ENCODE data around the gene ALDH3B2.

Gene ALDH3B2

DNA sequence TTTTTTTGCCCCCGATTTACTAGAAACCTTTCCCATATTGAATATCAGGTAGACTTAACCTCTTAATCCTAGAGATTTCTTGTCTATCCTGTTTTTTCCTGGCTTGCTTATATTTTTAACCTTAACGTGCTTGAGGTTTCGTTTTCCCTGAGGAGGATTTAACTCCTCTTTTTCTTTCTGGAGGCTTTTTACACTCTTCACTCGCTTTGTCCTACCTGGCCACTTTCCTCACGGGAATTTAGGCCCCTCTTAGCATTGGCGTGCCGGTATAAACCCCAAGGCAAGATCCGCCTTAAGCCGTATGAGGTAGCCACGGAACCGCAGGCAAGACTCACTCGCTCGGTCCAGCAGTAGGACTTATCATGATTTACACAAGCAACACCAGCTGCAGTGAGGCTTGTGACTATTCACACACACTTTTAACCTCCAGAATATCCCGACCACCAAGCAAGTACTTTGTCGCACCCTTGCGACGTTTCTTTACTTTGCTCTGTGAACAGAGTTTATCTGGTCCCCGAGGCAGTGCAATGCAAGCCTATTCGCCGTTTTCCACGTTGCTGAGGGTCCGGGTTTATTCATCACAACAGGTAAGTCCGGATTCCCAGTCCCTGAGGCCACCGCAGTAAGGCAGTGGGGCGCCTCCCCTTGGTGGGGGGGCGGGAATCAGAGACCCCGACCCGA, 20.6 kb upstream of the ALDH3B2 start (continued):
- no peak for TF ChIP-seq ZNF214 (tag by site-specific recombination; IDR thresholded peaks at IDR 0.05; ENCODE audit: borderline replicate concordance)
- no peak for TF ChIP-seq ZNF791 (tag by site-specific recombination; IDR thresholded peaks at IDR 0.05)
- no peak for TF ChIP-seq GLIS2 (tag by site-specific recombination; IDR thresholded peaks at IDR 0.05)
- TF ChIP-seq, protein P1, sequence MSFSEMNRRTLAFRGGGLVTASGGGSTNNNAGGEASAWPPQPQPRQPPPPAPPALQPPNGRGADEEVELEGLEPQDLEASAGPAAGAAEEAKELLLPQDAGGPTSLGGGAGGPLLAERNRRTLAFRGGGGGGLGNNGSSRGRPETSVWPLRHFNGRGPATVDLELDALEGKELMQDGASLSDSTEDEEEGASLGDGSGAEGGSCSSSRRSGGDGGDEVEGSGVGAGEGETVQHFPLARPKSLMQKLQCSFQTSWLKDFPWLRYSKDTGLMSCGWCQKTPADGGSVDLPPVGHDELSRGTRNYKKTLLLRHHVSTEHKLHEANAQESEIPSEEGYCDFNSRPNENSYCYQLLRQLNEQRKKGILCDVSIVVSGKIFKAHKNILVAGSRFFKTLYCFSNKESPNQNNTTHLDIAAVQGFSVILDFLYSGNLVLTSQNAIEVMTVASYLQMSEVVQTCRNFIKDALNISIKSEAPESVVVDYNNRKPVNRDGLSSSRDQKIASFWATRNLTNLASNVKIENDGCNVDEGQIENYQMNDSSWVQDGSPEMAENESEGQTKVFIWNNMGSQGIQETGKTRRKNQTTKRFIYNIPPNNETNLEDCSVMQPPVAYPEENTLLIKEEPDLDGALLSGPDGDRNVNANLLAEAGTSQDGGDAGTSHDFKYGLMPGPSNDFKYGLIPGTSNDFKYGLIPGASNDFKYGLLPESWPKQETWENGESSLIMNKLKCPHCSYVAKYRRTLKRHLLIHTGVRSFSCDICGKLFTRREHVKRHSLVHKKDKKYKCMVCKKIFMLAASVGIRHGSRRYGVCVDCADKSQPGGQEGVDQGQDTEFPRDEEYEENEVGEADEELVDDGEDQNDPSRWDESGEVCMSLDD (tag by site-specific recombination; IDR thresholded peaks at IDR 0.05): no peak

DNA sequence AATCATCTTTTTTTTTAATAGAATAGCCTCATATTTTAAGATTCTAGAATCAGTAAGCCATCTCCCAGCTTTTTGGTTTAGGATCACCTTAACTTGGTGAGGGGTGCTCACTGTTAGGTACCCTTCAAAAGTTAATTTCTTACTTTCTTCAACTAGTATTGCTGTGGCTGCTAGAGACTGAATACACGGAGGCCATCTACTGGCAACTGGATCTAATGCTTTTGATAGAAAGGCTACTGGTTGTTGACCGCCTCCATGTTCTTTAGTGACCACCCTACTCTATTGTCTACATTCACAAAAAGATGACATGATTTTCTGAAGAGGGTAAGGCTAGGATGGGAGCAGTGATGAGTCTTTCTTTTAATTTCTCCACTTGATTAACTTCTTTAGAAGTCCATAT, 16.7 kb upstream of the ALDH3B2 start:
- no peaks in the 10 kb centered on the region for H3K36me3 ChIP-seq (ENCODE audit: control insufficient read depth in 2 of 2, insufficient read depth in 1 of 2, low read length in 2 of 2)
- POLR2A ChIA-PET: no interaction called here

DNA sequence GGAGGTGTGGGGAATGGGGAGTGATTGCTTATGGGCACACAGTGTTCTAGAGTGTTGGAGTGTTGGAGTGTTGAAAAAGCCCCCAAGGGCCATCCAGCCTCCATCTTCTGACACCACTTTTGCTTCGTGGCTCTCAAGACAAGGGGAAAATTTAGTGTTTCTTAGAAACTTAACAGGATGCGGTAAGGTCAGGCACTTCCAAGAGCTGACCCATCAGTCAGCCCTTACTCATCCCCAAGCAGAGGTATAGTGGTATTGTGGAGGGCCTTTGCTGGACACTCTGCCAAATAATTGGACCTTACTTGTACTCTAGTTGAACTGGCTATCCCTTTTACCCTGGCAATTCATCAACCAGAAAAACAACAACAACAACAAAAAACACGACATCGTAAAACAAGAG, 14.8 kb upstream of the ALDH3B2 start:
- H3K4me1 ChIP-seq (ENCODE audit: control insufficient read depth, insufficient read depth, low read length): no peaks in the 10 kb centered on the region
- ChIA-PET POLR2A (no interaction called here), CTCF (interaction anchor here (3.7 kb wide), 1 partner anchor 12 kb away, joined by 12 read pairs; no protein-coding TSS in a partner anchor)
- no peak overlapping the region for H3K4me3 ChIP-seq (ENCODE audit: low read depth, low read length)
- no peak overlapping the region for H3K27ac ChIP-seq (ENCODE audit: extremely low read depth, low read depth, low read length)
- no peaks in the 10 kb centered on the region for H3K36me3 ChIP-seq (ENCODE audit: control insufficient read depth in 2 of 2, insufficient read depth in 1 of 2, low read length in 2 of 2)
- no peaks in the 10 kb centered on the region for H3K9me3 ChIP-seq (ENCODE audit: control insufficient read depth, insufficient read depth, low read depth, low read length)
- TF ChIP-seq ZFP3 (tag by site-specific recombination; IDR thresholded peaks at IDR 0.05; ENCODE audit: low read depth) (no peak), GFI1B (tag by site-specific recombination; IDR thresholded peaks at IDR 0.05) (no peak), ZFP37 (tag by site-specific recombination; IDR thresholded peaks at IDR 0.05) (no peak), OVOL3 (tag by site-specific recombination; IDR thresholded peaks at IDR 0.05) (no peak), ZNF776 (tag by site-specific recombination; IDR thresholded peaks at IDR 0.05; ENCODE audit: borderline replicate concordance) (no peak), SALL2 (tag by site-specific recombination; IDR thresholded peaks at IDR 0.05; ENCODE audit: borderline replicate concordance) (no peak), ZBTB8A (tag by site-specific recombination; IDR thresholded peaks at IDR 0.05) (no peak), SP7 (tag by site-specific recombination; IDR thresholded peaks at IDR 0.05) (no peak)
- TF ChIP-seq, protein P2, sequence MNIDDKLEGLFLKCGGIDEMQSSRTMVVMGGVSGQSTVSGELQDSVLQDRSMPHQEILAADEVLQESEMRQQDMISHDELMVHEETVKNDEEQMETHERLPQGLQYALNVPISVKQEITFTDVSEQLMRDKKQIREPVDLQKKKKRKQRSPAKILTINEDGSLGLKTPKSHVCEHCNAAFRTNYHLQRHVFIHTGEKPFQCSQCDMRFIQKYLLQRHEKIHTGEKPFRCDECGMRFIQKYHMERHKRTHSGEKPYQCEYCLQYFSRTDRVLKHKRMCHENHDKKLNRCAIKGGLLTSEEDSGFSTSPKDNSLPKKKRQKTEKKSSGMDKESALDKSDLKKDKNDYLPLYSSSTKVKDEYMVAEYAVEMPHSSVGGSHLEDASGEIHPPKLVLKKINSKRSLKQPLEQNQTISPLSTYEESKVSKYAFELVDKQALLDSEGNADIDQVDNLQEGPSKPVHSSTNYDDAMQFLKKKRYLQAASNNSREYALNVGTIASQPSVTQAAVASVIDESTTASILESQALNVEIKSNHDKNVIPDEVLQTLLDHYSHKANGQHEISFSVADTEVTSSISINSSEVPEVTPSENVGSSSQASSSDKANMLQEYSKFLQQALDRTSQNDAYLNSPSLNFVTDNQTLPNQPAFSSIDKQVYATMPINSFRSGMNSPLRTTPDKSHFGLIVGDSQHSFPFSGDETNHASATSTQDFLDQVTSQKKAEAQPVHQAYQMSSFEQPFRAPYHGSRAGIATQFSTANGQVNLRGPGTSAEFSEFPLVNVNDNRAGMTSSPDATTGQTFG (tag by site-specific recombination; IDR thresholded peaks at IDR 0.05; ENCODE audit: borderline replicate concordance): no peak

More for the DNA sequence above, 16.7 kb upstream of the ALDH3B2 start:
- CTCF ChIA-PET: interaction anchor here (0.7 to 3.7 kb wide), 5 partner anchors 10 to 62 kb away, joined by 3 to 12 read pairs (median 3); partner anchors contain the start of gene NUDT8
- H3K4me1 ChIP-seq (ENCODE audit: control insufficient read depth, insufficient read depth, low read length): no peaks in the 10 kb centered on the region
- no peak overlapping the region for H3K27ac ChIP-seq (ENCODE audit: extremely low read depth, low read depth, low read length)
- no peak overlapping the region for H3K4me3 ChIP-seq (ENCODE audit: low read depth, low read length)
- TF ChIP-seq HOXD13 (CRISPR knock-in tag; IDR thresholded peaks at IDR 0.05; ENCODE audit: borderline replicate concordance) (no peak), ZNF791 (tag by site-specific recombination; IDR thresholded peaks at IDR 0.05) (no peak), ZNF610 (tag by site-specific recombination; IDR thresholded peaks at IDR 0.05; ENCODE audit: borderline replicate concordance) (no peak), ZNF677 (tag by site-specific recombination; IDR thresholded peaks at IDR 0.05) (no peak), REPIN1 (tag by site-specific recombination; IDR thresholded peaks at IDR 0.05; ENCODE audit: low read depth) (no peak), ZNF23 (tag by site-specific recombination; IDR thresholded peaks at IDR 0.05; ENCODE audit: borderline replicate concordance) (no peak), ZNF747 (tag by site-specific recombination; IDR thresholded peaks at IDR 0.05) (no peak), ZFP37 (tag by site-specific recombination; IDR thresholded peaks at IDR 0.05) (no peak), ZNF324 (tag by site-specific recombination; IDR thresholded peaks at IDR 0.05) (no peak), KLF16 (tag by site-specific recombination; IDR thresholded peaks at IDR 0.05) (no peak), HOXA7 (CRISPR knock-in tag; IDR thresholded peaks at IDR 0.05; ENCODE audit: borderline replicate concordance) (no peak)
- TF ChIP-seq, protein P3, sequence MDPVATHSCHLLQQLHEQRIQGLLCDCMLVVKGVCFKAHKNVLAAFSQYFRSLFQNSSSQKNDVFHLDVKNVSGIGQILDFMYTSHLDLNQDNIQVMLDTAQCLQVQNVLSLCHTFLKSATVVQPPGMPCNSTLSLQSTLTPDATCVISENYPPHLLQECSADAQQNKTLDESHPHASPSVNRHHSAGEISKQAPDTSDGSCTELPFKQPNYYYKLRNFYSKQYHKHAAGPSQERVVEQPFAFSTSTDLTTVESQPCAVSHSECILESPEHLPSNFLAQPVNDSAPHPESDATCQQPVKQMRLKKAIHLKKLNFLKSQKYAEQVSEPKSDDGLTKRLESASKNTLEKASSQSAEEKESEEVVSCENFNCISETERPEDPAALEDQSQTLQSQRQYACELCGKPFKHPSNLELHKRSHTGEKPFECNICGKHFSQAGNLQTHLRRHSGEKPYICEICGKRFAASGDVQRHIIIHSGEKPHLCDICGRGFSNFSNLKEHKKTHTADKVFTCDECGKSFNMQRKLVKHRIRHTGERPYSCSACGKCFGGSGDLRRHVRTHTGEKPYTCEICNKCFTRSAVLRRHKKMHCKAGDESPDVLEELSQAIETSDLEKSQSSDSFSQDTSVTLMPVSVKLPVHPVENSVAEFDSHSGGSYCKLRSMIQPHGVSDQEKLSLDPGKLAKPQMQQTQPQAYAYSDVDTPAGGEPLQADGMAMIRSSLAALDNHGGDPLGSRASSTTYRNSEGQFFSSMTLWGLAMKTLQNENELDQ (tag by site-specific recombination; IDR thresholded peaks at IDR 0.05; ENCODE audit: low read depth): no peak
- TF ChIP-seq, protein P4, sequence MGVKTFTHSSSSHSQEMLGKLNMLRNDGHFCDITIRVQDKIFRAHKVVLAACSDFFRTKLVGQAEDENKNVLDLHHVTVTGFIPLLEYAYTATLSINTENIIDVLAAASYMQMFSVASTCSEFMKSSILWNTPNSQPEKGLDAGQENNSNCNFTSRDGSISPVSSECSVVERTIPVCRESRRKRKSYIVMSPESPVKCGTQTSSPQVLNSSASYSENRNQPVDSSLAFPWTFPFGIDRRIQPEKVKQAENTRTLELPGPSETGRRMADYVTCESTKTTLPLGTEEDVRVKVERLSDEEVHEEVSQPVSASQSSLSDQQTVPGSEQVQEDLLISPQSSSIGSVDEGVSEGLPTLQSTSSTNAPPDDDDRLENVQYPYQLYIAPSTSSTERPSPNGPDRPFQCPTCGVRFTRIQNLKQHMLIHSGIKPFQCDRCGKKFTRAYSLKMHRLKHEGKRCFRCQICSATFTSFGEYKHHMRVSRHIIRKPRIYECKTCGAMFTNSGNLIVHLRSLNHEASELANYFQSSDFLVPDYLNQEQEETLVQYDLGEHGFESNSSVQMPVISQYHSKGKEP (tag by site-specific recombination; IDR thresholded peaks at IDR 0.05): no peak
- TF ChIP-seq, protein P5, sequence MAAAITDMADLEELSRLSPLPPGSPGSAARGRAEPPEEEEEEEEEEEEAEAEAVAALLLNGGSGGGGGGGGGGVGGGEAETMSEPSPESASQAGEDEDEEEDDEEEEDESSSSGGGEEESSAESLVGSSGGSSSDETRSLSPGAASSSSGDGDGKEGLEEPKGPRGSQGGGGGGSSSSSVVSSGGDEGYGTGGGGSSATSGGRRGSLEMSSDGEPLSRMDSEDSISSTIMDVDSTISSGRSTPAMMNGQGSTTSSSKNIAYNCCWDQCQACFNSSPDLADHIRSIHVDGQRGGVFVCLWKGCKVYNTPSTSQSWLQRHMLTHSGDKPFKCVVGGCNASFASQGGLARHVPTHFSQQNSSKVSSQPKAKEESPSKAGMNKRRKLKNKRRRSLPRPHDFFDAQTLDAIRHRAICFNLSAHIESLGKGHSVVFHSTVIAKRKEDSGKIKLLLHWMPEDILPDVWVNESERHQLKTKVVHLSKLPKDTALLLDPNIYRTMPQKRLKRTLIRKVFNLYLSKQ (tag by site-specific recombination; IDR thresholded peaks at IDR 0.05; ENCODE audit: borderline replicate concordance): no peak
- no peaks in the 10 kb centered on the region for H3K9me3 ChIP-seq (ENCODE audit: control insufficient read depth, insufficient read depth, low read depth, low read length)
